ENCODE data around the gene ADIPOR2.
A peak's percentile ranks its signal among the peaks of the same experiment; 100 is the strongest.
"Not testable (repeated sequence)": the region's sequence is repeated elsewhere in the genome, so short reads cannot be mapped to it uniquely, and the experiment has no call there.

The ADIPOR2 gene

DNA sequence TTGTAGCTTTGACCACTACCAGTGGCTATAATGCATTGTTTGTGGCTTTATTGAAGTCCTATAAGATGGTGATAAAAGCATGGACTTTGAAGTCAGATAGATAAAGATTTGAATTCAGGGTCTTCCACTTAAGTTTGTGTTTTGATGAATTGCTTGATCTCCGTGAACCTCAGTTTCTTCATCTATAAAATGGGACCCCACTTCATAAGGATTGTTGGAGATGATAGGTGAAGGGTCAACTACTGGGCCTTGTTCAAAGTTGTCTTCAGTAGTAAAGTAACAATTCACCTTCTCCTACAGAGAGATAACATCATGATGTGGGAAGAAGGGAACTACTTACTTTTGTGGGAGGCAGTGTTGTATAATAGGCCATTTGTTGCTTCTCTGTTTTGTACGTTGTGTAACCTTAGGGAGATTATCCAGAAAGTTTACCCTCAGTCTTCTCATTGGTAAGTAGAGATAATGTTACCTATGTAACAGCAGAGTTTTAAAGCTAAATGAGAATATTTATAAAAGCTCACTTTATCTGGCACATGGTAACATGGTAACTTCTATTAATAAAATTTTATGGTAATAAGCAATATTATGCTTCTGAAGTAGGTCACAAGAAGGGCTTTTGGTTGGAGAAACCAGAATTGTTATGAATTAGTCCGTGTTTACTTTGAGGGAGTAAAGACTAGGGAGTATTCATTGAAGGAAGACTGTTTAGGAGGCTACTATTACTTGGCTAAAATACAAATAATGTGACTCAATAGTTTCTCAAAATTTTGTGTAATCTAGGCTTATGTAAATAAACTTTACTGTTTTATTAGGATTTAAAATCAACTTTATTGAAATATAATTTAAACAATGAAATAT is 15.1 kb downstream of the ADIPOR2 start:
- DNase-seq = no peak

- DNase-seq = peak; percentile 9
These were observed 15.7 kb downstream of the ADIPOR2 start for GRCh38 chr12:1706632-1706980.

DNA sequence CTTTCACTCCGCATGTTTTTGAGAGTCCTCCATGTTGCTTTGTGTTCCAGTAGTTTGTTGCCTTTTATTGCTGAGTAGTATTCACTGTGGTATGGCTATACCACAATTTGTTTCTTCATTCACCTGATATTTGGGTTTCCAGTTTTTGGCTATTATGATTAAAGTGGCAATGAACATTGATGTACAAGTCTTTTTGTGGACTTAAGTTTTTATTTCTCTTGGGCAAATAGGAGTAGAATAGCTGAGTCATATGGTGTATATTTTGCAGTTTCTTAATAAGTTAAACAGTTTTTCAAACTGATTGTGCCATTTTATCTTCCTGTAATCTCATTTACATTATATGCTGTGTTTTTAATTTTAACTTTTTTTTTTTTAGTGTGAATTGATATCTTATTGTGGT is 16.2 kb downstream of the ADIPOR2 start:
- no peak for DNase-seq

- DNase-seq = not testable (repeated sequence)
These were observed 19.1 kb downstream of the ADIPOR2 start for GRCh38 chr12:1709968-1710367.

DNA sequence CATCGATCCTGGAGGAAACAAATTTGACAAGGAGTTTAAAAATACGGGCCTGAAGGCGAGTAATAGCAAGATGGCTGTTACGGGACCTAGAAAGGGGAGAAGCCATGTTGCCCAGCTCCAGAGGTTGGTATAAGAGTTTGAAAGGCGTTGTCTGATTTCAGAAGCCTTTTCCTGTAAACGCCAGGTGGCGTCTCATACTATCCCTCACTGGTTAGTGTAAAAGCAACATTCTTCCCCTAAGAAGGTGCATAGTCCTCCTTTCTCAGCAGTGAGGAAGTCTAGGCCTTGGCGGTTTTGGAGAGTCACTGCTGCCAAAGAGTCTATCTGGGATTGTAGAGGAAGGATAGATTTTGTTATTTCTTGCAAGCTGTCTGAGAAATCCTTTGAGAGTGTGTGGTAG is 20.0 kb downstream of the ADIPOR2 start:
- not testable (repeated sequence) for DNase-seq

DNA sequence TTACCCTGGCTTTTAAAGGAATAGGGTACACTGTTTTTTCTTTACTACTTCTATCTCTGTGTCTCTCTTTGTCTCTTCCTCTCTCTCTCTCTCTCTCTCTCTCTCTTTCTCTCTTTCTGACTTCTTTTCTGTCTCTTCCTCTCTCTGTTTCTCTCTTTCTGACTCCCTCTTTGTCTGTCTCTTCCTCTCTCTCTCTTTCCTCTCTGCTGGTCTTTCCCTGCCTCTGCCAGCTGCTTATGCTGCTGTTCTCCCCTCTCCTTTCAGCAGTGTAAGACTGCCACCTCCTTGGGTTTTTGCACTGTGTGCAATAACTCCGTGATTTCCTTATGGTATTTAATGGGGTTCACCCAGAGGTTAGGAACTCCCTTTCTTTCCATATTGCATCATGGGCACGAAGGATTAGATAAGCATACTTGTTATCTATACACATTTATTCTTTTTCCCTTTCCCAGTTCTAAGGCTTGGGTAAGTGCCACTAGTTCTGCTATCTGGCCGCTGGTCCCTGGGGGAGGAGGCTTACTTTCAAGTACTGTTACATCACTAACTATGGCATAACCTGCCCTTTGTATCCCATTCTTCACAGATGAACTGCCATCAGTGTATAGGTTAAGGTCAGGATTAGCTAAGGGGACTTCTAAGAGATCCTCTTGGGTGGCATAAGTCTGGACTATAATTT is 20.8 kb downstream of the ADIPOR2 start:
- not testable (repeated sequence) for DNase-seq

DNA sequence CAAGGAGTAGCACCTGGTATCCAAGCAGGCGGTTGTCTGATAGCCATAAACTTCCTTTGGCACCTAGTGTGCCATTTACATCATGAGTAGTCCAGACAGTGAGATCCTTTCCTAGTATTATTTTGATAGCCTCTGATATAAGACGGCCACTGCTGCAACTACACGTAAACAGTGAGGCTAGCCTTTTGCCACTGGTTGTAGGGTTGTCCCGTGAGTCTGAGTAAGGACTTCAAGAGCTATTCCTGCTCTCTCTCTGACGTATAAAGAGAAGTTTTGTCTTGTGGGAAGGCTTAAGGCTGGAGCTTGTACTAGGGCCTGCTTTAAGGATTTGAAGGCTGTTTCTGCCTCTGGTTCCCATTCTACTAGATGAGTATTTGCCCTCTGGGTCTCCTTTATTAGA is 21.4 kb downstream of the ADIPOR2 start:
- not testable (repeated sequence) for DNase-seq

DNA sequence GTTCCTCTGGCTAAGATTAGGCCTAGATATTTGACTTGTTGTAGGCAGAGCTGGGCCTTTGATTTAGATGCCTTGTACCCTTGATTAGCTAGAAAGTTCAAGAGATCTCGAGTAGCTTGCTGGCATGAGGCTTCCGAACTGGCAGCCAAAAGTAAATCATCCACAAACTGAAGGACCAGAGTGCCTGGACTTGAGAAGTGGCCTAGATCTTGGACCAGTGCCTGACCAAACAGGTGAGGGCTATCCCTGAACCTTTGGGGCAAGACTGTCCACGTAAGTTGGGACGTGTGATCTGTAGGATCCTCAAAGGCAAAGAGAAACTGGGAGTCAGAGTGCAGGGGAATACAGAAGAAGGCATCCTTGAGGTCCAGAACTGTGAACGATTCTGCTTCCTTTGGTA is 22.0 kb downstream of the ADIPOR2 start:
- DNase-seq = not testable (repeated sequence)

DNA sequence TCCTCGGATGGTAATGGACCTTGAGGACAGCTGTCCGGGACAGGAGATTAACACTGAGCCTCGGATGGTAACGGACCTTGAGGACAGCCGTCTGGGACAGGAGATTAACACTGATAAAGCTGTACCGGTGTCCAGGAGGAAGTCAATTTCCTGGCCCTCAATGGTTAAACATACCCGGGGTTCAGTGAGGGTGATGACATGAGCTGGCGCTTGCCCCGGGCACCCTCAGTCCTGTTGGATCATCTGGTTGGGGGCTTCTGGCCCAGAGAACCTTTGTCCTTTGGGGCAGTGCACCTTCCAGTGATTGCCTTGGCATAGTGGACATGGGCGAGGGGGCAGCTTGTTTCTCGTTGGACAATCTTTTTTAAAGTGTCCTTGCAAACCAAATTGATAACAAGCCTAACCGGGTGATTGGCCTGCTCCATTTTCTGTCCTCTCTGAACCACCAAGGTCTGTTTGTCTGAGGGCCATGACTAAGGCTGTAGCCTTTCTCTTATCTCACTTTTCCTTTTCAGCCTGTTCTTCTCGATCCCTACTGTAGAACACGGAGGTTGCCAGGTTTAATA is 23.0 kb downstream of the ADIPOR2 start:
- not testable (repeated sequence) for DNase-seq

- peak; percentile 19 for DNase-seq
These were observed 24.6 kb downstream of the ADIPOR2 start for GRCh38 chr12:1715459-1715858.

GRCh38 chr12:1716215-1716862 is 25.5 kb downstream of the ADIPOR2 start:
- no peak for DNase-seq

- DNase-seq = no peak
These were observed 26.0 kb downstream of the ADIPOR2 start for GRCh38 chr12:1716911-1717310.

DNA sequence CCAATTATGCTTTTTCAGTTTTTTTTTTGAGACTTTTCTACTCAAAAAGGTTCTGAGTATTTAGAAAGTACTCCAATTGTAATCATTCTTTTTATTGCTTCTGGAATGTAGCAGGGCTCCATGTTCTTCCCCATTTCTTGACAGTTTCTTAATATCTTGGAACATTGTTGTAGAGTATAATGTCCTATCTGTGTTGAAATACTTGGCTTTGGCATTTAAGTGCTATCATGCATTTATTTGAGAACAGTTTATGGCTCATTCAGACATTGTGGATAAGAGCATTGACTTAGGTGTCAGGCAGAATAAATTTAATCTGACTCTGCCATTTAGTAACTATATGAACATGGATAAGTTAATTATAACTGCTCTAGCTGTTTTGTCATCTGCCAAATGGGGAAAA is 28.3 kb downstream of the ADIPOR2 start:
- no peak for DNase-seq

- DNase-seq = no peak
These were observed 29.6 kb downstream of the ADIPOR2 start for GRCh38 chr12:1720494-1720893.

DNA sequence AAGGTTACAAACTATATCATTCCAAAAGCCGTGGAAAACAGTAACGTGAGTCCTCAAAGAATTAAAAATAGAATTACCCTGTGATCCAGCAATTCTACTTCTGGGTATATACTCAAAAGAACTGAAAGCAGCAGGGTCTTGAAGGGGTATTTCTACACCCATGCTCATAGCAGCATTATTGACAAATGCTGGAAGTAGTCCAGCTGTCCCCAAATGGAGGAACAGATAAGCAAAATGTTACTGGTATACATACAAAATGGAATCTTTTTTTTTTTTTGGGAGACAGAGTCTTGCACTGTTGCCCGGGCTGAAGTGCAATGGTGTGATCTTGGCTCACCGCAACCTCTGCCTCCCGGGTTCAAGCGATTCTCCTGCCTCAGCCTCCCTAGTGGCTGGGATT is 32.9 kb downstream of the ADIPOR2 start:
- DNase-seq = no peak

GRCh38 chr12:1724250-1724649 is 33.4 kb downstream of the ADIPOR2 start:
- no peak for DNase-seq

GRCh38 chr12:1726753-1727152 is 35.9 kb downstream of the ADIPOR2 start:
- DNase-seq = no peak

GRCh38 chr12:1728824-1729223 is 38.0 kb downstream of the ADIPOR2 start:
- no peak for DNase-seq

DNA sequence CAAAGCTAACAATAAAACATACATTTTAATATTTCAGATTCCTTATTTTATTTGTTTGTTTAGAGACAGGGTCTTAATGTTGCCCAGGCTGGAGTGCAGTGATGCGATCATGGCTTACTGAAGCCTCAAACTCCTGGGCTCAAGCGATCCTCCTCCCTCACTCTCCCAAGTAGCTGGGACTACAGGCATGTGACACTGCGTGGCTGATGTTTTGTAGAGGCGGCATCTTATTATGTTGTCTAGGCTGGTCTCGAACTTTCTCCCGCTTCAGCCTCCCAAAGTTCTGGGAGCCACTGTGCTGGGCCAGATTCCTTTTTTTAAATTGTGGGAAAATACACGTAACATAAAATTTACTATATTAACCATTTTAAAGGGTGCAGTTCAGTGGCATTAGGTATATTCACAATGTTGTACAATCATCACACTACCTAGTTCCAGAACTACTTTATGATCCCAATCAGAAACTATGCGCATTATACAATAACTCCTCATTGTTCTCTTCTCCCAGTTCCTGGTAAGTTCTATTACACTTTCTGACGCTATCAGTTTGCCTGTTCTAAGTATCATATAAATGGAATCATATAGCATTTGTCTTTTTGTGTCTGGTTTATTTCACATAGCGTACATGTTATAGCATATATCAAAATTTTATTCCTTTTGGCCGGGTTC is 40.3 kb downstream of the ADIPOR2 start:
- no peak for DNase-seq

GRCh38 chr12:1731688-1732078 is 40.8 kb downstream of the ADIPOR2 start:
- not testable (repeated sequence) for DNase-seq

DNA sequence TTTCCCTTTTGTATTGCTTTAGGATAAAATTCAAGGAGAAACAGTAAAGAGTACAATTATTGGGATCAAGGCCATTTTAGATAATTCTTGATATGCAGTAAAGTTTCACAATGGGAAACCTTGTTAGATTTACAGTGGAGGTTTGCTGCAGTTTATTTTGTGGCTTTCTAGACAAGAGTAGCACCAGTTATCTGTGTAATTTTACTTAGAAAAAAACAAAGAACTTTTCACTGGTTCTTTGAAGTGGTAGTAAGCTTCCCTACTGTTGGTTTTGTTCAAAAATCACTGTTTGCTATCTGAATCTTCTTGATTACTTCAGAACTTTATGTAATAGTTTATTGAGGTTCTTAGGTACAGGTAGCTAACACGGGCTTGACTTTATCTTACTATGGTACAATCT is 42.0 kb downstream of the ADIPOR2 start:
- DNase-seq = no peak

- not testable (repeated sequence) for DNase-seq
These were observed 42.8 kb downstream of the ADIPOR2 start for GRCh38 chr12:1733712-1734111.

Measured in activated CD4-positive, alpha-beta T cell treated with anti-CD3 and anti-CD28 coated beads for 48 hours (primary cell).